Right cardiac atrium (tissue), 5 donors: ENCODE measurements around the gene KCNIP1. TPM values are rescaled to one million over a fixed set of nuclear protein-coding genes. Genes with fewer than 3 reads are reported as not detected.

ENCODE experiments used
- ATAC-seq, 2 donors: fragments of 200-7000 bp; cut with Tn5 transposase; one replicate each; pipeline versions ENCODE4 v1.8.0 to v1.9.1; 2020; ENCODE audit warnings: moderate library complexity in 2 of 2, mild to moderate bottlenecking in 1 of 2
- DNase-seq, 3 donors: peaks; one replicate each; pipeline ENCODE4 v3.0.0-alpha.2; 2020
- H3K27ac ChIP-seq: one replicate; pipeline ENCODE4 v1.5.1; 2013; ENCODE audit warnings: mild to moderate bottlenecking, low read length, control low read depth, moderate library complexity
- H3K27me3 ChIP-seq: one replicate; pipeline ENCODE4 v1.6.1; 2013; ENCODE audit not compliant: control insufficient read depth, insufficient read depth
- H3K4me1 ChIP-seq: one replicate; pipeline ENCODE4 v1.6.1; 2013; ENCODE audit warnings: low read length; ENCODE audit not compliant: control insufficient read depth, insufficient read depth
- H3K4me3 ChIP-seq: one replicate; pipeline ENCODE4 v1.5.1; 2013; ENCODE audit warnings: low read length, control low read depth
- H3K9me3 ChIP-seq: one replicate; pipeline ENCODE4 v1.6.1; 2013; ENCODE audit warnings: low read length; ENCODE audit not compliant: control insufficient read depth
- WGBS: extraction: QIAGEN DNeasy Blood & Tissue Kit; methylation state at CpG from one replicate; pipeline ENCODE4 v1.1.7; 2013; 5-methylcytosine and 5-hydroxymethylcytosine counted together
- intact Hi-C, 4 donors: fragments of 100-400 bp; cut with DNase I; formaldehyde crosslinking; loops; one replicate each; pipeline versions ENCODE4 v1.11.0 to v1.14.0; 2022 to 2023
- polyA plus RNA-seq: library from polyadenylated mRNA; stranded (reverse); fragments of 200-250 nt; gene quantifications from one replicate; pipeline ENCODE4 v1.2.3, GENCODE V29; 2013
- total RNA-seq, 4 donors: library from RNA; stranded (reverse); fragmentation: NEBNext Ultra II Directional; extraction: Animal tissue kit (Norgen Biotek cat#: 25700); gene quantifications; one replicate each; pipeline ENCODE4 v1.2.1, GENCODE V29; 2021
- donor health status: healthy with polysubstance abuse.
- donor health status: DM: no; HTN: yes; CAD: no.
- donor health status: DM: no; HTN: no; CAD: no.
- donor health status: DM: no; HTN: yes; CAD: no; lungs with severe emphysema.
- donor health status: DM: yes; HTN: yes; CAD: no.

KCNIP1 gene
- total and polyA plus RNA-seq, 5 donors: 0.11 TPM; not detected in 4

DNA sequence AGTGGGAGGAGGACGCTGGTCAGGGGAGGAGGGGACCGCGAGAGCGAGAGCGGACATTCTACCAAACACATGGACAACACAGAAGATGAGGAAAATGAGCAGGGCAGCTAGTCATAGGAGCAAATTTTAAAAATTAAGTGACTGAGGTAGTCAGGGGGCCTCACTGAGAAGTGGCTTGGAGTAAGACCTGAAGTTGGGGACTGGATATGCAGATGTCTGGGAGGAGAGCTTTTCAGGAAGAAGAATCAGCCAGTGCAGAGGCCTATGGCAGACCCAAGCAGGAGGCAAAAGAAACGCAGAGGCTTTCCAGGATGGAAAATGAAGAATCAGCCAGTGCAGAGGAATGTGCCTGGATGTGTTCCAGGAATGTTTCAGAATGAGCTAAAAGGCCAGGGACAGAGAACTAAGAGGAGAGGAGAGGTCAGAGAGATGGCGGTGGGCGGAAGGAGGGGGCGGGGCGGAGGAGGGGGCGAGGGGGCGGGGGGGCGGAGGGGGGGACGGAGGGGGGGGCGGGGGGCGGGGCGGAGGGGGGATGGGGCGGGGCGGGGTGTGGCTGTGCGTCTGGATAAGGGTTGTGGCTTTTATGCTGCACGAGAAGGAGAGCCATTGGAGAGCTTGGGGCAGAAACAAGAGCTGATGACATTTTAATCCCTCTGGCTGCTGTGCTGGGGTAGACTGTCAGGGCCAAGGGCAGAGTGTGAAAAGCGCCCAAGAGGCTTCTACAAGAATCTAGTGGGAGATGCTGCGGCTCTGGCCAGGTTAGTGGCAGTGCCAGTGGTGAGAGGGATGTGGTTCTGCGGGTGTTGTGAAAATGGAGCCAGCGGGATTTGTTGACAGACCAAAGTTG lies 129.6 kb downstream of the KCNIP1 start:
- WGBS: 5% methylated on average over 14 of the region's 25 CpGs
- Histone ChIP-seq H3K4me1 (peaks cover 3% of the 10 kb centered on the region), H3K27me3 (no peaks in the 10 kb centered on the region), H3K9me3 (no peaks in the 10 kb centered on the region), H3K27ac (peak overlapping the region; percentile 28), H3K4me3 (peak overlapping the region; percentile 3)
- ATAC-seq (peak; percentile 76 to 87), DNase-seq (peak; percentile 42 to 72 (median 68))
- intact Hi-C loops: loop anchor here (2.0 to 10.0 kb wide), 4 partner anchors 196 to 701 kb away; no protein-coding TSS in a partner anchor

DNA sequence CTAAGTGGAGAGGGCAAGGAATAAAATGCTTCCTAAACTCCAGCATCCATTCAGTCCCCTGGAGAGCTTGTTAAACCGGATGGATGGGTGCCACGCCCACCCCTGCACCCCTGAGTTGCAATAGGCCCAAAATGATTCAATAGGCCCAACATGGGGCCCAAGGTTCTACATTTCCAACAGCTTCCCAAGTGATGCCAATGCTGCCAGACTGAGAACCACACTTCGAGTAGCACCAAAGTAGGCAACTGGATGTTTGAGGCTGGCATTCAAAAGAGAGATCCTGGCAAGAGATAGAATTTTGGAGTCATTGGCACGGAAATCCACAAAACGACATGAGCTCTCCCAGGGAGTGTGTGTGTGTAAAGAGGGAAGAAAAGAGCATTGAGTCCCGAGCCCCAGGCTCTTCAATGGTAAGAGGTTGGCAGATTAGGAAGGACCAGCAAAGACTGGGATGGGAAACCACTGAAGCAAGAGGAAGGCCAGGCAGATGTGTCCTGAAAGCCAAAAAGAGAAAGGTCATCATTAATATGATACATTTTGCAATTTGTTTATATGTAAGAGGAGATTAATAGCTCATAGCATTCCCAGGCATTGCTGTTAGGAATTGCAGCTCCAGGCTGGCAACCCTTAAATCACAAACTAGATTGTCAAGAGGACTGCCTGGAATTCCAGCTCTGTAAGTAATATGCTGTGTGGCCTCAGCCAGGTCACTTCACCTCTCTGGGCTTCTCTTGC lies 130.6 kb downstream of the KCNIP1 start:
- Histone ChIP-seq H3K27ac (no peak overlapping the region), H3K4me3 (no peak overlapping the region)

DNA sequence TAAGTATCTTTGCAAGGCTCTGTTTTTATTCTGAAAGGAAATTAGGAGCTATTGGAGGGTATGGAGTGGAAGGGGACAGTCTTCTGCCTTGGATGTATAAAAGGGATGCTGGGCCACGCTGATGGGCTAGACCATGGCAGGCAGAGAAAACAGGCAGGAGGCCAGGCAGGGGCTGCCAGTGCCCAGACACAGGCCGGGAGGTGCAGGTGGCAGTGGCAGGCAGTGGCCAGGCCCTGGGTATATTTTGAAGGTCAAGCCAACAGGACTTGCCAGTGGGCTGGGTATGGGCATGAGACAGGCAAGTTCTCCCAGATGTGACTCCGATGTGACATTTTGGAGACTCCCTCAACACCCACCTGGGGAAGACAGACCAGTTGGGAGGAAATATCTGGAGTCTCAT lies 131.9 kb downstream of the KCNIP1 start:
- Histone ChIP-seq H3K27me3 (no peaks in the 10 kb centered on the region), H3K27ac (no peak overlapping the region), H3K9me3 (no peaks in the 10 kb centered on the region), H3K4me3 (no peak overlapping the region), H3K4me1 (peaks cover 3% of the 10 kb centered on the region)
- ATAC-seq (no peak), DNase-seq (no peak)
- 81% methylated on average over 3 of the region's 3 CpGs for WGBS
- intact Hi-C loops: loop anchor here in 3 of 4 donors (5.0 to 10.0 kb wide), 5 partner anchors 157 to 707 kb away; no protein-coding TSS in a partner anchor

More for the DNA sequence above, 130.6 kb downstream of the KCNIP1 start:
- WGBS: 76% methylated on average over 6 of the region's 6 CpGs
- Histone ChIP-seq H3K4me1 (peaks cover 3% of the 10 kb centered on the region), H3K27me3 (no peaks in the 10 kb centered on the region), H3K9me3 (no peaks in the 10 kb centered on the region)
- no peak for ATAC-seq
- no peak for DNase-seq
- intact Hi-C loops: loop anchor here in 3 of 4 donors (5.0 to 10.0 kb wide), 3 partner anchors 197 to 700 kb away; no protein-coding TSS in a partner anchor

DNA sequence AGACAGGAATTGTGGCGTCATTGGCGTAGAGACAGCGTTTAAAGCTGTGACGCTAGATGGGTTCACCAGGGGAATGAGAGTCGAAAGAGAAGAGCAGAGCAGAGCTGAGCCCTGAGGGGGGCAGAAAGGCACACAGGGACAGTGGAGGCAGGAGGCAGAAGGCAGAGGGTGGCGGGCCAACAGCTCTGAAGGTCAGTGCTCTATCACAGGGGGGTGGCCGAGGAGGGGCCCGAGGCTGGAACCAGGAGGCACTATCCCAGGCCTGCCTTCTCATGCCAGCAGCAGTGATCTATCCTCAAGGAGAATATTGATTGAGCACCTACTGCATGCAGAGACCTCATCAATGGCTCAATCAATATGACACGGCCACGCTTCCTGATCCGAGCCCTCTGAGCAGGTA lies 132.4 kb downstream of the KCNIP1 start:
- no peak for DNase-seq
- 83% methylated on average over 11 of the region's 11 CpGs for WGBS
- intact Hi-C loops: loop anchor here in 3 of 4 donors (5.0 to 10.0 kb wide), 5 partner anchors 156 to 706 kb away; no protein-coding TSS in a partner anchor
- H3K4me1 ChIP-seq: peaks cover 3% of the 10 kb centered on the region
- no peak overlapping the region for H3K27ac ChIP-seq
- no peaks in the 10 kb centered on the region for H3K9me3 ChIP-seq
- no peaks in the 10 kb centered on the region for H3K27me3 ChIP-seq
- no peak overlapping the region for H3K4me3 ChIP-seq
- no peak for ATAC-seq

DNA sequence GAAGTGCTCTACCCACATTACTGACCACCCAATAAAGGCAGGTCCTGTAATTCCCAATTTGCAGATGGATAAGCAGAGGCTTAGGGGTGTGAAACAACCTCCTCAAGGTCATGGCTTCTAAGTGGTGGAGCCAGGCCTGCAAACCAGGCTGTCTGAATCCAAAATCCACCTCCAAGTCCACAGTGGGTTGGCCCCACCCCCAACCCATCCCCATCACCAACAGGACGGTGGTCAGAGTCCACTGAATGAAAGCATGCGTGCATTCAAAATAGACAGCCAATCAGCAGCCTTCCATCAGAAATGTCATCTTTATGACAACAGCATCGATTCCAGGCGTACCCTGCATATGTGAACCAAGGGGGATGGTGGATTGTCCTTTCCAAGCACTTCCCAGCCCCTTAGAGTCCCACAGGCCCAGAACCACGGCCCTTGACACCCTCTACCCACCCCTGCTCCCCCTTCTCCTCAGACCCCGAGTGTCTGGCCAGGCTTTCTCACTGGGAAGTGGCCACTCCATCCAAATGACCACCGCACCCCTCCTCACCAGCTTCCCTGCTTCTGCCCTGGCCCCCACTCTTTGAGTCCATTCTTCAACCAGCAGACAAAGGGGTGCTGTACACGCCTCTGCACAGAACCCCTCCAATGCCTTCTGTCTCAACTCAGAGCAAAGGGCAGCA lies 133.1 kb downstream of the KCNIP1 start:
- intact Hi-C loops: loop anchor here in 3 of 4 donors (5.0 to 10.0 kb wide), 5 partner anchors 155 to 705 kb away; no protein-coding TSS in a partner anchor
- 87% methylated on average over 8 of the region's 8 CpGs for WGBS

DNA sequence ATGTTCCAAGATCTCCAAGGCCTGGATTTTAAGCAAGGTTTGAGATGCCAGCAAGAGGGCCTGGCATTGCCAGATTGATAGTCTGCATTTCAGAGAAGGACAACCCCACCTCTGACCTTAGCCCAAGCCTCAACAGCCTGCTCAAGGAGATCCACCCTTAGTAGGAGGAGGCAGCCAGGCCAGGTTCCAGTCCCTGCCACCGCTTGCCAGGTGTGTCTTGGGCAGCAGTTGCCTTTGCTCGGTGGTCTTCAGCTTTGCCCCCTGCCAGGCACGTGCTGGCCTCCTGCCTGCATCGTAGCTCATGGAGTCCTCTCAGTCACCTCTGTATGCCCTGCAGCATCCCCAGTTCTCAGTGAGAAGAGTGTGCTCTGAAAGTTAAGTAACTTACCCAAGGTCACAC lies 134.2 kb downstream of the KCNIP1 start:
- 94% methylated on average over 4 of the region's 4 CpGs for WGBS
- Histone ChIP-seq H3K9me3 (no peaks in the 10 kb centered on the region), H3K27me3 (no peaks in the 10 kb centered on the region), H3K4me1 (peaks cover 3% of the 10 kb centered on the region), H3K4me3 (no peak overlapping the region), H3K27ac (no peak overlapping the region)
- intact Hi-C loops: loop anchor here in 3 of 4 donors (2.0 to 10.0 kb wide), 6 partner anchors 153 to 704 kb away; no protein-coding TSS in a partner anchor
- DNase-seq (no peak), ATAC-seq (no peak)

More for the DNA sequence above, 133.1 kb downstream of the KCNIP1 start:
- DNase-seq (no peak), ATAC-seq (no peak)
- no peak overlapping the region for H3K4me3 ChIP-seq
- no peak overlapping the region for H3K27ac ChIP-seq
- H3K4me1 ChIP-seq: peaks cover 3% of the 10 kb centered on the region
- no peaks in the 10 kb centered on the region for H3K9me3 ChIP-seq
- H3K27me3 ChIP-seq: no peaks in the 10 kb centered on the region

DNA sequence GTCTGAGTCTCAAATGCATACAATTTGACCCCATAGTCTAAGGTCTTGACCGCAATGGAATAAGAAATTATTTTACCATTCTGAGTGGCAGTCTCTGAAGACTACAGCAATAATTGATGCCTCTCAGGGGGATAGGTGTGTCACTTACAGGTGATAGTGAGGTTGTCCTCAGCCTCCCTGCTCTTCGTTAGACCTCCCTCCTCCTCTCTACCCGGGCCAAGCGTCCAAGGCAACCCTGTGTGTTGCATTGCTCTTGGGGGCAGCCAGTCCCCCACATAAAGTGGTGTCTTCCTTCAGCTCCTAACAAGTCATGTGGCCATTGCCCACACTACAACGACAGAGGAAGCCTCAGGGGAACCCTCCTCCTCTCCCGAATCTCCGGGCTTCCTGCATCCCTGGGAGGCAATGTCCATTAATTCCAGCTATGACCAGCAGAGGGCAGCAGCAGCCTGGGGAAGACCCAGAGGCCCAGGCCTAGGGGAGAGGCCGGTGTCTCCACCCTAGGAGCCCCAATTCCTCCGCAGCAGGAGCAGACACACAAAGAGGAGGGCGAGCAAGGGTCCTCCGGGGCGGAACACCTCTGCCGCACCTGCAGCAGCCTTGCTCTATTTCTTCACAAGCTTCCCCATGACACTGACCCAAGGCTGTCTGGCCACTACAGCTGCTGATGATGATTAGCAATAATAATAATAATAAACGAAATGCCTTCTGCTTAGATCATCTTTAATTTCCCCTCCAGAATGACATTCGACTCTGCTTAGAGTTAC lies 134.8 kb downstream of the KCNIP1 start:
- H3K4me1 ChIP-seq: peaks cover 3% of the 10 kb centered on the region
- DNase-seq (peak; percentile 50 to 80 (median 78)), ATAC-seq (peak; percentile 52 to 74)
- intact Hi-C loops: loop anchor here in 3 of 4 donors (2.0 to 10.0 kb wide), 6 partner anchors 152 to 704 kb away; no protein-coding TSS in a partner anchor
- no peak overlapping the region for H3K4me3 ChIP-seq
- 35% methylated on average over 15 of the region's 15 CpGs for WGBS
- H3K9me3 ChIP-seq: no peaks in the 10 kb centered on the region
- no peaks in the 10 kb centered on the region for H3K27me3 ChIP-seq
- H3K27ac ChIP-seq: no peak overlapping the region

DNA sequence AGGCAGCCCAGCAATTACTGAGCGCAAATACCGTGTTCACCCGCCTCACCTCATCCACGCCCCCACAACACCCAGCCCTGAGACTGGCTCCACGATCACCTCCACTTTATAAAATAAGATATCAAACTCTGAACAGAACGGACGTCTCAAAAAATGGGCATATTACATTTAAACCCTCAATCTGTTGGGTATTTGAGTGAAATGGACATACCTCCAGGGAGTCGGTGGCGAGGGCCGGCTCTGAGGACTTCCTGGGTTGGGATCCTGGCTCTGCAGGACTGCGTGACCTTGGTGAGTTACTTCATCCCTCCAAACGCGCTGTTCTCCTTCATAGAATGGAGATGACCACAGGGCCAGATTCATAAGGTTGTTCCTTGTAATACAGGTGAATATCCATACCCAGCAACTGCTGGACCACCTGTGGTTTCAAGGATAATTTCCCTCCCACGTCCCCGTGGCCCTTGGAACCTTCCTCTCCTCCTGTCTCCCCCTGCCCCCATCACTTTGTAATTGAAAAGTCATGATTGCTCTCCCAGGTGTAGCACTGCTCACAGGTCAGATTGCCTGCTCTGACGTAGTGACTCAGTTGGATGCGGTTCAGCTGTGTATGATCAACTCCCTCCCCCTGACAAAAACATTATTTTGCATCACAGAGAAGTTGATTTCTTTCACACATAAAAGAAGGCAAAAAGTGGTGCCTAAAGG lies 135.6 kb downstream of the KCNIP1 start:
- no peak overlapping the region for H3K4me3 ChIP-seq
- no peaks in the 10 kb centered on the region for H3K9me3 ChIP-seq
- DNase-seq (no peak), ATAC-seq (no peak)
- H3K4me1 ChIP-seq: no peaks in the 10 kb centered on the region
- WGBS: 85% methylated on average over 17 of the region's 17 CpGs
- no peaks in the 10 kb centered on the region for H3K27me3 ChIP-seq
- intact Hi-C loops: loop anchor here in 3 of 4 donors (2.0 to 10.0 kb wide), 6 partner anchors 151 to 703 kb away; no protein-coding TSS in a partner anchor
- H3K27ac ChIP-seq: no peak overlapping the region

DNA sequence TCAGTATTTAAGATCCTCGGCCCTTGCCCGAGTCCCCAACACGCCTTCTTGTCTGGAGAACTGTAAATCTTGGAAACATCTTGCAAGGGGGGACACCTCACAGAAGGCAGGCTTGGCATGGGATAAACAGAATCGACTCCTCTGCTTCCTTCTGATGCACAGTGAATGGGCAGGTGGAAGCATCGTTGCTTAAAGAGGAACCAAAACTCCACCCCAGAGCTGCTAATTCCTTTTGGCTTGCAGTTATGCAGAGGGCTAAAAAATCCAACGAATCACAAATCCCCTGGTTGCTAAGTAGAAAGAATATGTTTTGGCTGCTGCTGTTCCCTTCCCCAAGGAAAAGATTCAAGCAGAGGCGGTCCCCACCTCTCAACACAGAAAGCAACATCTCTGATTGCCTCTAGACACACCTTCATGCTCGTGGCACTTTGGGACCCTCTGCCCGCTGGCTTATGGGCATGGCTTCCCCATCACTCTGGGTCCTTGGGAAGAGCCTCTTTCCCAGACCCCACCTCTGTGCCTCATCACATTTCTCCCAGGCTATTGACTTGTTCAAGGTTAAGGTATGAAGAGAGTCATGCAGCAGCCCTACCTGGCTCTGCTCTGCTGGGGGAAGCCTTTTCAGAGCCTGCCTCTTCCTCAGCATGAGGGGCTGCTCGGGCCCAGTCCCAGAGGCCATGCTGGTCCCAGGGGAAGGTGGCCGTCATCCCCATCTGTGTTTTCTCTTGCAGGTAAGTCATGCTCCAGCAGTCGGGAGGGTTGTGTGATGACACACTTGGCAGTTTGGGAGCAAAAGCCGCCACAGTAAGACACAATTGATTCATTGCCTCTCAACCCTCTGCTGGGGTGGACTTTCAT lies 137.1 kb downstream of the KCNIP1 start:
- intact Hi-C loops: loop anchor here in 1 of 4 donors (10.0 kb wide), 1 partner anchor 694 kb away; no protein-coding TSS in a partner anchor
- ATAC-seq: no peak

More for the DNA sequence above, 137.1 kb downstream of the KCNIP1 start:
- Histone ChIP-seq H3K27ac (no peak overlapping the region), H3K27me3 (no peaks in the 10 kb centered on the region), H3K4me1 (no peaks in the 10 kb centered on the region), H3K4me3 (no peak overlapping the region), H3K9me3 (no peaks in the 10 kb centered on the region)
- no peak for DNase-seq
- 76% methylated on average over 13 of the region's 13 CpGs for WGBS
